Measurements from ENCODE around the gene ENTPD5. TPM values are rescaled to one million over a fixed set of nuclear protein-coding genes. Genes with fewer than 3 reads are reported as not detected.

Gene ENTPD5
- total RNA-seq, 1 donor, result 10.1 TPM

- Histone ChIP-seq H3K4me1 (ENCODE audit: insufficient read depth, low read length) (peaks cover 7% of the 10 kb centered on the region), H3K36me3 (ENCODE audit: insufficient read depth, low read length) (peaks cover 38% of the 10 kb centered on the region), H3K79me2 (ENCODE audit: insufficient read depth, low read length) (peaks cover 58% of the 10 kb centered on the region), H3K4me3 (ENCODE audit: insufficient read depth, low read length) (no peak overlapping the region), H3K27me3 (ENCODE audit: insufficient read depth, low read length) (no peaks in the 10 kb centered on the region), H3K4me2 (ENCODE audit: insufficient read depth, low read length) (no peak overlapping the region), H2AFZ (ENCODE audit: low read length) (no peak overlapping the region), H3K9me3 (ENCODE audit: low read depth, low read length) (no peaks in the 10 kb centered on the region), H4K20me1 (ENCODE audit: insufficient read depth, low read length) (peaks cover 2% of the 10 kb centered on the region), H3K27ac (ENCODE audit: low read depth, low read length) (peak overlapping the region; percentile 21)
- TF ChIP-seq, protein P1, sequence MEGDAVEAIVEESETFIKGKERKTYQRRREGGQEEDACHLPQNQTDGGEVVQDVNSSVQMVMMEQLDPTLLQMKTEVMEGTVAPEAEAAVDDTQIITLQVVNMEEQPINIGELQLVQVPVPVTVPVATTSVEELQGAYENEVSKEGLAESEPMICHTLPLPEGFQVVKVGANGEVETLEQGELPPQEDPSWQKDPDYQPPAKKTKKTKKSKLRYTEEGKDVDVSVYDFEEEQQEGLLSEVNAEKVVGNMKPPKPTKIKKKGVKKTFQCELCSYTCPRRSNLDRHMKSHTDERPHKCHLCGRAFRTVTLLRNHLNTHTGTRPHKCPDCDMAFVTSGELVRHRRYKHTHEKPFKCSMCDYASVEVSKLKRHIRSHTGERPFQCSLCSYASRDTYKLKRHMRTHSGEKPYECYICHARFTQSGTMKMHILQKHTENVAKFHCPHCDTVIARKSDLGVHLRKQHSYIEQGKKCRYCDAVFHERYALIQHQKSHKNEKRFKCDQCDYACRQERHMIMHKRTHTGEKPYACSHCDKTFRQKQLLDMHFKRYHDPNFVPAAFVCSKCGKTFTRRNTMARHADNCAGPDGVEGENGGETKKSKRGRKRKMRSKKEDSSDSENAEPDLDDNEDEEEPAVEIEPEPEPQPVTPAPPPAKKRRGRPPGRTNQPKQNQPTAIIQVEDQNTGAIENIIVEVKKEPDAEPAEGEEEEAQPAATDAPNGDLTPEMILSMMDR (IDR thresholded peaks at IDR 0.05; ENCODE audit: extremely low read depth, low read depth, low read length), result no peak
- no peak for DNase-seq (ENCODE audit: insufficient read length, low spot score, missing footprints)
These were observed 105.8 kb downstream of the ENTPD5 start for GRCh38 chr14:73913256-73913655.

DNA sequence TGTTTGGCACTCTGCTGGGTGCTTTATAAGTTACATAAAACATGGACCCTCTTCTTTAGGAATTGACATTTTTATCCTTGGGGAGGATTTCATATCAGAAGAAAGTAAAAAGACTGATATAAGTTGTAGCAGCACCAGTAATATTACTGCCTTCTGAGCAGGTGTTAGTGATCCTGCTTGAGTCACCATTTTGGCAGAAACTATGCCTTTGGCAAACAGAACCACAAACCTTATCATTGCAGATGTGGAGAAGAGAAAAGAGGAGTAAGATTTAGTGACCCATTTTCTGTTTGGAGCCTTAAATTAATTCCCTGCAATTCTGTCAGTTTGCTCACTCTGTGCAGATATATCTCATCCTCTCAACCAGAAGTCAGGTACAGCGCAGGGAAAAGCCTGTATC, 109.4 kb downstream of the ENTPD5 start:
- Histone ChIP-seq H3K9me3 (ENCODE audit: low read depth, low read length) (no peaks in the 10 kb centered on the region), H3K27me3 (ENCODE audit: insufficient read depth, low read length) (no peaks in the 10 kb centered on the region), H3K79me2 (ENCODE audit: insufficient read depth, low read length) (peaks cover 41% of the 10 kb centered on the region), H2AFZ (ENCODE audit: low read length) (no peak overlapping the region), H3K27ac (ENCODE audit: low read depth, low read length) (no peak overlapping the region), H3K4me2 (ENCODE audit: insufficient read depth, low read length) (no peak overlapping the region), H3K36me3 (ENCODE audit: insufficient read depth, low read length) (peaks cover 65% of the 10 kb centered on the region), H3K4me3 (ENCODE audit: insufficient read depth, low read length) (no peak overlapping the region), H4K20me1 (ENCODE audit: insufficient read depth, low read length) (no peaks in the 10 kb centered on the region), H3K4me1 (ENCODE audit: insufficient read depth, low read length) (peaks cover 4% of the 10 kb centered on the region)
- TF ChIP-seq, protein P1 (IDR thresholded peaks at IDR 0.05; ENCODE audit: extremely low read depth, low read depth, low read length), result no peak
- DNase-seq (ENCODE audit: insufficient read length, low spot score, missing footprints), result no peak

Small RNAs within 50 kb of the gene (small RNA-seq; reads per million reads assigned to genes)
- gene AC005480.2, result not detected

Other genes with a start within 250 kb of the ENTPD5 start
- gene PTGR2, start 167.5 kb downstream of the ENTPD5 start, total RNA-seq, result 6.5 and 7.2 TPM in 2 replicates
- 83.2 and 83.4 TPM in 2 replicates for gene ZNF410, start 132.4 kb downstream of the ENTPD5 start, total RNA-seq
- gene FAM161B, start 69.2 kb downstream of the ENTPD5 start, total RNA-seq, result 5.1 and 5.6 TPM in 2 replicates
- gene COQ6, start 69.0 kb downstream of the ENTPD5 start, total RNA-seq, result 23.0 and 23.5 TPM in 2 replicates
- 14.1 and 15.9 TPM in 2 replicates for gene BBOF1, start 61 bp upstream of the ENTPD5 start, total RNA-seq
- gene ALDH6A1, start 65.2 kb upstream of the ENTPD5 start, total RNA-seq, result 30.1 and 31.5 TPM in 2 replicates
- gene LIN52, start 65.7 kb upstream of the ENTPD5 start, total RNA-seq, result 6.9 and 7.4 TPM in 2 replicates
- not detected in 2 replicates for gene VSX2, start 220.2 kb upstream of the ENTPD5 start, total RNA-seq

All from osteoblast (primary cell).